ENCODE data around the gene ATP5F1B. TPM values are rescaled to one million over a fixed set of nuclear protein-coding genes. Genes with fewer than 3 reads are reported as not detected.
"Not testable (repeated sequence)": the region's sequence is repeated elsewhere in the genome, so short reads cannot be mapped to it uniquely, and the experiment has no call there.

ATP5F1B gene
- total RNA-seq, 1 donor from 2014 or later, result 528 TPM

DNA sequence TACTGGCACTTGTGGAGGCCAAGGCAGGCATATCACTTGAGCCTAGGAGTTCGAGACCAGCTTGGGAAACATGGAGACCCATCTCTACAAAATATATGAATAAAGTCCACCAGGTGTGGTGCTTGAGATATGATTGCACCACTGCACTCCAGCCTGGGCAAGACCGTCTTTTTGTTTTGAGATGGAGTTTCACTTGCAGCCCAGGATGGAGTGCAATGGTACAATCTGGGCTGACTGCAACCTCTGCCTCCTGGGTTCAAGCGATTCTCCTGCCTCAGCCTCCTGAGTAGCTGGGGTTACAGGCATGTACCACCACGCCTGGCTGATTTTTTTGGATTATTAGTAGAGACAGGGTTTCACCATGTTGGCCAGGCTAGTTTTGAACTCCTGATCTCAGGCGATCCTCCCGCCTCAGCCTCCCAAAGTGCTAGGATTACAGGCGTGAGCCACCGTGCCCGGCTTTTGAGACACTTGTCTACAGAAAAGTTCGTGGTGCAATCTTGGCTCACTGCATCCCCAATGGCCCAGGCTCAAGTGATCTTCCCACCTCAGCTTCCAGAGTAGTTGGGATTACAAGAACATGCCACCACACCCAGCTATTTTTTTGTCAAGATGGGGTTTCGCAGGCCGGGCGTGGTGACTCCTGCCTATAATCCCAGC is 16.3 kb upstream of the ATP5F1B start:
- Mint-ChIP-seq H3K4me3 (ENCODE audit: low read depth) (no peak overlapping the region), H3K27me3 (no peaks in the 10 kb centered on the region), H3K36me3 (ENCODE audit: insufficient read depth) (peaks cover 20% of the 10 kb centered on the region), H3K4me1 (ENCODE audit: low read depth) (no peaks in the 10 kb centered on the region), H3K27ac (no peak overlapping the region), H3K9me3 (ENCODE audit: low read depth) (no peaks in the 10 kb centered on the region)
- DNase-seq (ENCODE audit: low spot score, unreplicated experiment), result no peak
- TF ChIP-seq, protein P1, sequence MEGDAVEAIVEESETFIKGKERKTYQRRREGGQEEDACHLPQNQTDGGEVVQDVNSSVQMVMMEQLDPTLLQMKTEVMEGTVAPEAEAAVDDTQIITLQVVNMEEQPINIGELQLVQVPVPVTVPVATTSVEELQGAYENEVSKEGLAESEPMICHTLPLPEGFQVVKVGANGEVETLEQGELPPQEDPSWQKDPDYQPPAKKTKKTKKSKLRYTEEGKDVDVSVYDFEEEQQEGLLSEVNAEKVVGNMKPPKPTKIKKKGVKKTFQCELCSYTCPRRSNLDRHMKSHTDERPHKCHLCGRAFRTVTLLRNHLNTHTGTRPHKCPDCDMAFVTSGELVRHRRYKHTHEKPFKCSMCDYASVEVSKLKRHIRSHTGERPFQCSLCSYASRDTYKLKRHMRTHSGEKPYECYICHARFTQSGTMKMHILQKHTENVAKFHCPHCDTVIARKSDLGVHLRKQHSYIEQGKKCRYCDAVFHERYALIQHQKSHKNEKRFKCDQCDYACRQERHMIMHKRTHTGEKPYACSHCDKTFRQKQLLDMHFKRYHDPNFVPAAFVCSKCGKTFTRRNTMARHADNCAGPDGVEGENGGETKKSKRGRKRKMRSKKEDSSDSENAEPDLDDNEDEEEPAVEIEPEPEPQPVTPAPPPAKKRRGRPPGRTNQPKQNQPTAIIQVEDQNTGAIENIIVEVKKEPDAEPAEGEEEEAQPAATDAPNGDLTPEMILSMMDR (IDR thresholded peaks at IDR 0.05; ENCODE audit: unreplicated experiment), result no peak

DNA sequence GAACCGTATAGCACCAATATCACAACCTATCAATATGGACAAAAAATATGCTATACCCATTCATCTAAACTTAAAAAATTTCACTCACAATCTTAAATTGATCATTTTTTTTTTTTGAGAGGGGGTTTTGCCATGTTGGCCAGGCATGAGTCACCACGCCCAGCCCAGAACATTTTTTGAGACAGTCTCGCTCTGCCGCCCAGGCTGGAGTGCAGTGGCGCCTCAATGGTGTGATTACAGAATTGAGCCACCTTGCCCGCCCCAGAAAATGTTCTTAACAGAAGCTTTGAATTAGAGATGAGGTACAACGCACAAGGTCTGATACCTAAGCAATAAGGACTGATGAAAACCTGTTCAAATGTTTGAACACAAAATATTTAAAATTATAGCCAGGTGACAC is 15.8 kb upstream of the ATP5F1B start:
- TF ChIP-seq, protein P1 (IDR thresholded peaks at IDR 0.05; ENCODE audit: unreplicated experiment), result no peak
- no peak for DNase-seq (ENCODE audit: low spot score, unreplicated experiment)
- Mint-ChIP-seq H3K27me3 (no peaks in the 10 kb centered on the region), H3K9me3 (ENCODE audit: low read depth) (no peaks in the 10 kb centered on the region), H3K4me3 (ENCODE audit: low read depth) (no peak overlapping the region), H3K27ac (no peak overlapping the region), H3K36me3 (ENCODE audit: insufficient read depth) (peaks cover 20% of the 10 kb centered on the region), H3K4me1 (ENCODE audit: low read depth) (no peaks in the 10 kb centered on the region)

- H3K27ac Mint-ChIP-seq, result no peak overlapping the region
Measured at GRCh38 chr12:56658921-56659320, 13.1 kb upstream of the ATP5F1B start.

GRCh38 chr12:56657416-56658379 is 11.9 kb upstream of the ATP5F1B start:
- Mint-ChIP-seq H3K9me3 (ENCODE audit: low read depth) (peaks cover 18% of the 10 kb centered on the region), H3K27ac (no peak overlapping the region), H3K27me3 (no peaks in the 10 kb centered on the region), H3K36me3 (ENCODE audit: insufficient read depth) (peaks cover 14% of the 10 kb centered on the region), H3K4me1 (ENCODE audit: low read depth) (no peaks in the 10 kb centered on the region), H3K4me3 (ENCODE audit: low read depth) (no peak overlapping the region)
- TF ChIP-seq, protein P1 (IDR thresholded peaks at IDR 0.05; ENCODE audit: unreplicated experiment), result no peak
- no peak for DNase-seq (ENCODE audit: low spot score, unreplicated experiment)

More at GRCh38 chr12:56658921-56659320, 13.1 kb upstream of the ATP5F1B start:
- Mint-ChIP-seq H3K9me3 (ENCODE audit: low read depth) (peaks cover 6% of the 10 kb centered on the region), H3K27me3 (no peaks in the 10 kb centered on the region), H3K4me3 (ENCODE audit: low read depth) (no peak overlapping the region), H3K4me1 (ENCODE audit: low read depth) (no peaks in the 10 kb centered on the region), H3K36me3 (ENCODE audit: insufficient read depth) (peaks cover 13% of the 10 kb centered on the region)
- TF ChIP-seq, protein P1 (IDR thresholded peaks at IDR 0.05; ENCODE audit: unreplicated experiment), result no peak
- no peak for DNase-seq (ENCODE audit: low spot score, unreplicated experiment)

- not testable (repeated sequence) for H3K4me1 Mint-ChIP-seq (ENCODE audit: low read depth); H3K27ac Mint-ChIP-seq; H3K27me3 Mint-ChIP-seq; H3K4me3 Mint-ChIP-seq (ENCODE audit: low read depth); DNase-seq (ENCODE audit: low spot score, unreplicated experiment)
- H3K9me3 Mint-ChIP-seq (ENCODE audit: low read depth), result peaks cover 20% of the 10 kb centered on the region
- H3K36me3 Mint-ChIP-seq (ENCODE audit: insufficient read depth), result peaks cover 16% of the 10 kb centered on the region
Measured at GRCh38 chr12:56653781-56654180, 8.0 kb upstream of the ATP5F1B start.

GRCh38 chr12:56648023-56648422 is 2.2 kb upstream of the ATP5F1B start:
- H3K27me3 Mint-ChIP-seq; DNase-seq (ENCODE audit: low spot score, unreplicated experiment); H3K4me3 Mint-ChIP-seq (ENCODE audit: low read depth); H3K27ac Mint-ChIP-seq; H3K9me3 Mint-ChIP-seq (ENCODE audit: low read depth): not testable (repeated sequence)
- Mint-ChIP-seq H3K4me1 (ENCODE audit: low read depth) (peaks cover 14% of the 10 kb centered on the region), H3K36me3 (ENCODE audit: insufficient read depth) (peaks cover 16% of the 10 kb centered on the region)
